ENCODE data around the gene DAB2. TPM values are rescaled to one million over a fixed set of nuclear protein-coding genes. Genes with fewer than 3 reads are reported as not detected.

The DAB2 gene
- total RNA-seq, 2 experiments from 2014 or later = 0.16 TPM; not detected in 1

DNA sequence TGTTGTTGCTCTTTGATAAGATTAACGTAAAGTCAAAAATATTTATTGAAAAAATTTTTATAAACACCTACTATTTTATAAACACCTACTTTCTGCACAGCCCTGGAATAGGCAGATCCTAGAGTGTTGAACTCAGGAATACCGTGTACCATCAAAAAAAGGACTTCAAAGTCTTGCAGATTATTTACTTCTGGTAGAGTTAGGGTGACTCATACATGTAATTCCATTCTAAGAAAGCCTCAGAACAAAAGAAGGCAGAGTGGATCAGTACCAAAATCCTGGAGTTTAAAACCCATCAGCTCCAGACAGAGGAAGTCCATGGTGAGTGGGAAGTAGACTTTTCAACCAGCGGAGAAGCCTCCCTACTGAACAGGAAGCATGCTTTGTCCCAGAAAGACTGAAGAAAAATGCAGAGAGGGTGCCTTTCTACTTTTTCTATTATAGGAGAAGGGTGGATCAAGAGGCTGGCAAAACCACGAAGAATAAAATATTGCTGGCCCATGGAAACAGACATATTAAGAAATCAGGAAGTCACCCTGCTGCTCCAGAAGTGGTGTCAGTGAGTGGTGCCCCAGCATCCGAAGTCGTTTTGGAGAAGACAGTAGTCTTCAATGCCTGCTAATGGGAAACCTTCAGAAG is 45.1 kb upstream of the DAB2 start:
- ChIA-PET CTCF (no interaction called here), POLR2A (no interaction called here)
- Mint-ChIP-seq H3K4me3 (no peak overlapping the region), H3K9me3 (no peaks in the 10 kb centered on the region), H3K4me1 (ENCODE audit: low read depth) (no peaks in the 10 kb centered on the region), H3K36me3 (ENCODE audit: low read depth) (no peaks in the 10 kb centered on the region), H3K27me3 (peaks cover 4% of the 10 kb centered on the region), H3K27ac (no peak overlapping the region)
- TF ChIP-seq, protein P1, sequence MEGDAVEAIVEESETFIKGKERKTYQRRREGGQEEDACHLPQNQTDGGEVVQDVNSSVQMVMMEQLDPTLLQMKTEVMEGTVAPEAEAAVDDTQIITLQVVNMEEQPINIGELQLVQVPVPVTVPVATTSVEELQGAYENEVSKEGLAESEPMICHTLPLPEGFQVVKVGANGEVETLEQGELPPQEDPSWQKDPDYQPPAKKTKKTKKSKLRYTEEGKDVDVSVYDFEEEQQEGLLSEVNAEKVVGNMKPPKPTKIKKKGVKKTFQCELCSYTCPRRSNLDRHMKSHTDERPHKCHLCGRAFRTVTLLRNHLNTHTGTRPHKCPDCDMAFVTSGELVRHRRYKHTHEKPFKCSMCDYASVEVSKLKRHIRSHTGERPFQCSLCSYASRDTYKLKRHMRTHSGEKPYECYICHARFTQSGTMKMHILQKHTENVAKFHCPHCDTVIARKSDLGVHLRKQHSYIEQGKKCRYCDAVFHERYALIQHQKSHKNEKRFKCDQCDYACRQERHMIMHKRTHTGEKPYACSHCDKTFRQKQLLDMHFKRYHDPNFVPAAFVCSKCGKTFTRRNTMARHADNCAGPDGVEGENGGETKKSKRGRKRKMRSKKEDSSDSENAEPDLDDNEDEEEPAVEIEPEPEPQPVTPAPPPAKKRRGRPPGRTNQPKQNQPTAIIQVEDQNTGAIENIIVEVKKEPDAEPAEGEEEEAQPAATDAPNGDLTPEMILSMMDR (IDR thresholded peaks at IDR 0.05) = no peak
- ATAC-seq = no peak
- intact Hi-C loops (cut with micrococcal nuclease) = no loop called here
- no peak for DNase-seq

DNA sequence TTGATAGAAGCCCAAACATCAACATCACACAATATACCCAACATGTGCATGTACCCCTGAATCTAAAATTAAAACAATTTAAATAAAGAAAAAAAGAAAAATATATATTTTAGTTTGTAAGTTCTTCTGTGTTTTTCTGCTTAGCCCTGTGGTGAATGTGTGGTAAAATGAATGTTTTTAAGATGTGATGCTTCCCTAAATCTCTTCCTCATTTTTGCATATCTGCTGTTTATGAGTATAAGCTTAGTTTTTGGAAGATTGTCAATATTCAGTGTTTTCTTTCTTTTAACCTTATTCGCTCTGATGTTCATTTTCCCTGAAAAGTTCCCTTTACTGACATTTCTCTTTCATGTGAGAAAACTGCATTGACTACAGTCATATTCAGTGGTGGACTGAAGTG is 44.4 kb upstream of the DAB2 start:
- no peak overlapping the region for H3K4me3 Mint-ChIP-seq

DNA sequence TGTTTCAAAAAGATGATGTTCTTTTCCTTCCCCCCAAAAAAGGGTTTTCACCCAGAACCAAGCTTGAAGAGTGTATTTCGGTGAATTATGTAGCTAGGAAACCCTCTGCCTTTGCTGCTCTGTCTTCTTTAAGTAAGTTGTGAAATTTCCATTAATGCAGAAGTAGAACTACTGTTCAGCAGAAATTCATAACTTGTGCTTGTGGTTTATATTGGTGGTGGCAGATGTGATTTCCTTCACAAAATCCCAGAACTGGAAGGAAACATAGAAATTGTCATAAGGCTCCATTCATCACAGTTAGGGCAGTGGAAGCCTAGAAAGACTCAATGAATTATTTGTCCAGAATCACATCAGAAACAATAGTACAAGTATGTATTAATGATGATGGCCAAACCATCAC is 42.1 kb upstream of the DAB2 start:
- H3K9me3 Mint-ChIP-seq = no peaks in the 10 kb centered on the region
- intact Hi-C loops (cut with micrococcal nuclease) = no loop called here
- H3K4me1 Mint-ChIP-seq (ENCODE audit: low read depth) = no peaks in the 10 kb centered on the region
- no peaks in the 10 kb centered on the region for H3K36me3 Mint-ChIP-seq (ENCODE audit: low read depth)
- H3K27me3 Mint-ChIP-seq = peaks cover 13% of the 10 kb centered on the region
- no peak overlapping the region for H3K27ac Mint-ChIP-seq
- CTCF ChIA-PET = no interaction called here
- TF ChIP-seq, protein P1 (IDR thresholded peaks at IDR 0.05) = no peak
- POLR2A ChIA-PET = no interaction called here
- no peak for DNase-seq
- ATAC-seq = no peak
- H3K4me3 Mint-ChIP-seq = no peak overlapping the region

More for the DNA sequence above, 44.4 kb upstream of the DAB2 start:
- ChIA-PET CTCF (no interaction called here), POLR2A (no interaction called here)
- TF ChIP-seq, protein P1 (IDR thresholded peaks at IDR 0.05) = no peak
- H3K9me3 Mint-ChIP-seq = no peaks in the 10 kb centered on the region
- DNase-seq = no peak
- H3K27me3 Mint-ChIP-seq = peaks cover 7% of the 10 kb centered on the region
- H3K36me3 Mint-ChIP-seq (ENCODE audit: low read depth) = no peaks in the 10 kb centered on the region
- no peaks in the 10 kb centered on the region for H3K4me1 Mint-ChIP-seq (ENCODE audit: low read depth)
- no peak overlapping the region for H3K27ac Mint-ChIP-seq
- no peak for ATAC-seq
- intact Hi-C loops (cut with micrococcal nuclease) = no loop called here

DNA sequence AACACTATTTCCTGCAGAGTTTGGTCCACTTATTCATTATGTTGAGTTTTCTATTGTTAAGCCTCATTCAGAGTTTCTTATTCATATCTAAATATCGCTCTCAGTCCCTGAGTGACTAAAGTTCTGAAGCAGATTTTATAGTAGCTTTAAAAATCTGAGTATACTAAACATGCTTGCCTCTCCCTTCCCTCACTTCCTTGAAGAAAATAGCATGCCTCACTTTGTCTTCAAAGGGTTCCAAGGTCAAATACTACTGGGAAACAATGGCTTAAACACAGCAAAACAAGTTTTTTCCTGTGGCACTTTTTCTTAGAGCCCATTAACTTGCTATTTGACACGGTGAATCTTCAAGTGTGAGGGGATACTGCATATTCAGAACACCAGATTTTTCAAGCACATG is 41.1 kb upstream of the DAB2 start:
- DNase-seq (no peak), ATAC-seq (no peak)
- no peaks in the 10 kb centered on the region for H3K4me1 Mint-ChIP-seq (ENCODE audit: low read depth)
- intact Hi-C loops (cut with micrococcal nuclease) = no loop called here
- H3K4me3 Mint-ChIP-seq = no peak overlapping the region
- peaks cover 12% of the 10 kb centered on the region for H3K27me3 Mint-ChIP-seq
- H3K36me3 Mint-ChIP-seq (ENCODE audit: low read depth) = no peaks in the 10 kb centered on the region
- no peak overlapping the region for H3K27ac Mint-ChIP-seq
- CTCF ChIA-PET = no interaction called here
- POLR2A ChIA-PET = no interaction called here
- TF ChIP-seq, protein P1 (IDR thresholded peaks at IDR 0.05) = no peak
- no peaks in the 10 kb centered on the region for H3K9me3 Mint-ChIP-seq

DNA sequence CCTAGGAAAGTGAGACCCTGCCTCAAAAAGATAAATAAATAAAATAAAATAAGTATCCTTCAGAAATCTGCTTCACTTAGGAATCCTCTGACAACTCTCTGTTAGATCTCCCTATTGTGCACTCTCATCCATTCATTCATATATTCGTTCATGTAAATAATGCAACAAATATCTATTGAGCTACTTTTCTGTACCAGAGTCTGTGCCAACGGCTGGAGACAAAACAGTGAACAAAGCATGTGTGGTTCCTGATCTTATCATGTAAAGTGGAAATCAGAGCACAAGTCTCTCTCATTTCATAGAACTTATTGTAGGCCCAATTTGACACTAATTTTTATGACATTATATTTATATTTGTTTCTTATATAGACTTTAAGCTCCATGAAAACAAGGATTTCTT is 40.3 kb upstream of the DAB2 start:
- H3K36me3 Mint-ChIP-seq (ENCODE audit: low read depth) = no peaks in the 10 kb centered on the region
- DNase-seq (no peak), ATAC-seq (no peak)
- H3K9me3 Mint-ChIP-seq = no peaks in the 10 kb centered on the region
- intact Hi-C loops (cut with micrococcal nuclease) = no loop called here
- peaks cover 13% of the 10 kb centered on the region for H3K27me3 Mint-ChIP-seq
- no peaks in the 10 kb centered on the region for H3K4me1 Mint-ChIP-seq (ENCODE audit: low read depth)
- CTCF ChIA-PET = no interaction called here
- POLR2A ChIA-PET = no interaction called here
- no peak overlapping the region for H3K27ac Mint-ChIP-seq
- TF ChIP-seq, protein P1 (IDR thresholded peaks at IDR 0.05) = no peak
- no peak overlapping the region for H3K4me3 Mint-ChIP-seq
